Coronary artery (tissue), 2 donors: ENCODE data around the gene CDH4.
"Not testable (repeated sequence)": the region's sequence is repeated elsewhere in the genome, so short reads cannot be mapped to it uniquely, and the experiment has no call there.

ENCODE experiments used
- DNase-seq: peaks from one replicate; pipeline ENCODE4 v3.0.0-alpha.2; 2017; ENCODE audit warnings: low spot score
- H3K27ac ChIP-seq, 2 donors: fragments of 200-600 bp; sonication (generic); one replicate each; pipeline ENCODE4 v1.5.1; 2016 to 2019
- H3K4me3 ChIP-seq: fragments of 200-600 bp; sonication (generic); 2 replicates; pipeline ENCODE4 v1.5.1; 2016; ENCODE audit warnings: mild to moderate bottlenecking, moderate library complexity
- CTCF ChIP-seq: fragments of 200-600 bp; sonication (generic); IDR thresholded peaks from one replicate; pipeline ENCODE4 v1.5.1; 2019; ENCODE audit warnings: antibody characterized with exemption

Gene CDH4

GRCh38 chr20:61449057-61449609 is 197.1 kb downstream of the CDH4 start:
- no peak for DNase-seq
- TF ChIP-seq CTCF: no peak
- H3K27ac ChIP-seq: no peak overlapping the region
- no peak overlapping the region for H3K4me3 ChIP-seq

DNA sequence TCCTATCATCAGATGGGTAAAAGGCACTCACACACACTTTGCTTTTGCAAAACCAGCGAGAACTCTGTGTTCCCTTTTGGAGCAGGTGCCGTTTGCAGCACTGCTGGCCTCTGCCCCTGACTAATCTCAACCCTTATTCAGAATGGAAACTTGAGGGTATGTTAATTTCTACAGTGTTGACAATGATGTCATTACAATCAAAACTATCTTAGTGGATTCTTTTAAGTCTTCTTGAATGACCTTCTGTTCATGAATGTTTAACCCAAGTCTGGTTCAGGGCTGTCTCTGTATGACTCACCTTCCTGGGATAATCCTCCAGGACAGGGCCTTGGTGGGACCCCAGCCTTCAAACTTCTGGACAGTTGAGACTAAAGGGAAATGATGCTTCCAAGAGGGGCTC is 197.9 kb downstream of the CDH4 start:
- Histone ChIP-seq H3K4me3 (no peak overlapping the region), H3K27ac (no peak overlapping the region)
- TF ChIP-seq CTCF: no peak
- no peak for DNase-seq

DNA sequence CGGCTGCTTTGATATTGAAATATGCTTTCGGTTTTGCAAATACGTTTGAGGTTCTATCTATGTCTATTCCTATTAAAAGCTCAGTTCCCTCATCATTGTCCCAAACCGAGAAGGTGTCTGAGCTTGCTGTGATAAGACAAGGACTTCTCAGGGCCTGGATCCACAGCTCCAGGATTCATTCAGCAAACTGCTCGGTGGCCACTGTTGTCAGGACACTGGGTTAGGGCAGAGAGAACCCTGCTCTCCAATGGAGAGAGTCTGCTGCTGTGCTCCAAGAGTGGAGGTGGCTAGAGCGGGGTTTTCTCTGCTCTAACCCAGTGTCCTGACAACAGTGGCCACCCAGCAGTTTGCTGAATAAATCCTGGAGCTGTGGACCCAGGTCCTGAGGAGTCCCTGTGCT is 198.5 kb downstream of the CDH4 start:
- Histone ChIP-seq H3K4me3 (no peak overlapping the region), H3K27ac (no peak overlapping the region)
- DNase-seq: no peak
- no peak for TF ChIP-seq CTCF

GRCh38 chr20:61451009-61451408 is 198.9 kb downstream of the CDH4 start:
- no peak for DNase-seq
- no peak overlapping the region for H3K4me3 ChIP-seq
- TF ChIP-seq CTCF: no peak

GRCh38 chr20:61451953-61452352 is 199.9 kb downstream of the CDH4 start:
- TF ChIP-seq CTCF: no peak
- H3K27ac ChIP-seq: no peak overlapping the region
- no peak overlapping the region for H3K4me3 ChIP-seq
- DNase-seq: no peak

More at GRCh38 chr20:61451009-61451408, 198.9 kb downstream of the CDH4 start:
- no peak overlapping the region for H3K27ac ChIP-seq

GRCh38 chr20:61453219-61453618 is 201.2 kb downstream of the CDH4 start:
- no peak for DNase-seq
- TF ChIP-seq CTCF: no peak
- no peak overlapping the region for H3K27ac ChIP-seq
- no peak overlapping the region for H3K4me3 ChIP-seq

DNA sequence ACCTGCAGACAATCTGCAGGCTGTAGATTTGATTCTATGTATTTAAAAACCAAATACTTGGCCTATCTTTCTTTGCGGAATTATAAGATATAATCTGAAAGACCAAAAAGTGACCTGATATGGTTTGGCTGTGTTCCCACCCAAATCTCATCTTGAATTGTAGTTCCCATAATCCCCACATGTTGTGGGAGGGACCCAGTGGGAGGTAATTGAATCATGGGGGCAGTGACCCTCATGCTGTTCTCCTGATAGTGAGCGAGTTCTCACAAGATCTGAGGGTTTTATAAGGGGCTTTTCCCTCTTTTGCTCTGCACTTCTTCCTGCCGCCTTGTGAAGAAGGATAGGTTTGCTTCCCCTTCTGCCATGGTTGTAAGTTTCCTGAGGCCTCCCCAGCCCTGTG is 201.6 kb downstream of the CDH4 start:
- H3K4me3 ChIP-seq, DNase-seq, H3K27ac ChIP-seq: not testable (repeated sequence)

DNA sequence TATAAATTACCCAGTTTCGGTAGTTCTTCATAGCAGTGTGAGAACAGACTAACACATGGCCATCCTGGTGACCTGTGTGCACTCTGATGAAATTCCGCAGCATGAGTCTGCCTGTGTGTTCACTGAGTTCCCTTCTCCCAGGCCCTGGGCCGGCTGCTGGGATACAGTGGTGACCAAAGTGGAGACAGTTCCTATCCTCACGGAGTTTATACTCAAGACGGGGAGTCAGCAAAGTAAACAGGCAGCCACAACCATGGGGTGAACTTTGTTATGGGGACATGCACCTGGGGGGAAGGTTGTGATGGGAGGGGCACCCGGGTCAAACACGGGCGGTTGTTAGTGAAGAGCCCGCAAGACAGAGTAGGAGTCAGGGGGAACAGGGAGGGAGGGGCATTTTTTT is 202.0 kb downstream of the CDH4 start:
- TF ChIP-seq CTCF: no peak
- no peak overlapping the region for H3K4me3 ChIP-seq
- no peak overlapping the region for H3K27ac ChIP-seq
- DNase-seq: no peak
